ENCODE data around the gene GPR39.

The GPR39 gene

GRCh38 chr2:132496555-132496954, 80.0 kb downstream of the GPR39 start:
- no peak for DNase-seq (ENCODE audit: low read depth)
- no peak overlapping the region for H3K4me3 ChIP-seq (ENCODE audit: low read depth, low read length)
- no peak for TF ChIP-seq CTCF (IDR thresholded peaks at IDR 0.05; ENCODE audit: insufficient read depth, low read depth, low read length, missing control alignments)

GRCh38 chr2:132497591-132497990, 81.0 kb downstream of the GPR39 start:
- TF ChIP-seq CTCF (IDR thresholded peaks at IDR 0.05; ENCODE audit: insufficient read depth, low read depth, low read length, missing control alignments) = no peak
- H3K4me3 ChIP-seq (ENCODE audit: low read depth, low read length) = no peak overlapping the region
- no peak for DNase-seq (ENCODE audit: low read depth)

- no peak for DNase-seq (ENCODE audit: low read depth)
- no peak for TF ChIP-seq CTCF (IDR thresholded peaks at IDR 0.05; ENCODE audit: insufficient read depth, low read depth, low read length, missing control alignments)
- no peak overlapping the region for H3K4me3 ChIP-seq (ENCODE audit: low read depth, low read length)
Measured at GRCh38 chr2:132503701-132504100, 87.1 kb downstream of the GPR39 start.

GRCh38 chr2:132515010-132515409, 98.4 kb downstream of the GPR39 start:
- H3K4me3 ChIP-seq (ENCODE audit: low read depth, low read length) = no peak overlapping the region
- TF ChIP-seq CTCF (IDR thresholded peaks at IDR 0.05; ENCODE audit: insufficient read depth, low read depth, low read length, missing control alignments) = no peak
- DNase-seq (ENCODE audit: low read depth) = peak; percentile 3

GRCh38 chr2:132517386-132517785, 100.8 kb downstream of the GPR39 start:
- TF ChIP-seq CTCF (IDR thresholded peaks at IDR 0.05; ENCODE audit: insufficient read depth, low read depth, low read length, missing control alignments) = no peak
- no peak for DNase-seq (ENCODE audit: low read depth)
- no peak overlapping the region for H3K4me3 ChIP-seq (ENCODE audit: low read depth, low read length)

- H3K4me3 ChIP-seq (ENCODE audit: low read depth, low read length) = no peak overlapping the region
- no peak for DNase-seq (ENCODE audit: low read depth)
- no peak for TF ChIP-seq CTCF (IDR thresholded peaks at IDR 0.05; ENCODE audit: insufficient read depth, low read depth, low read length, missing control alignments)
Measured at GRCh38 chr2:132518302-132518701, 101.7 kb downstream of the GPR39 start.

GRCh38 chr2:132519566-132519965, 103.0 kb downstream of the GPR39 start:
- H3K4me3 ChIP-seq (ENCODE audit: low read depth, low read length) = no peak overlapping the region
- no peak for DNase-seq (ENCODE audit: low read depth)
- no peak for TF ChIP-seq CTCF (IDR thresholded peaks at IDR 0.05; ENCODE audit: insufficient read depth, low read depth, low read length, missing control alignments)
